IPS-NIHi7 (cell line): ENCODE results near the gene LENEP.

Experiments used
- DNase-seq: peaks from one replicate; pipeline ENCODE4 v3.0.0; 2012; ENCODE audit warnings: mixed read lengths; ENCODE audit errors: extremely low spot score

Gene LENEP

GRCh38 chr1:154960446-154961136 lies 32.8 kb upstream of the LENEP start:
- DNase-seq, result no peak

GRCh38 chr1:154961207-154962155 lies 31.9 kb upstream of the LENEP start, which contains the start of gene PYGO2:
PYGO2 (minus strand) TSS chr1:154961782; CDS start chr1:154961576, 206 bp downstream.
- peak; percentile 80 for DNase-seq

GRCh38 chr1:154962156-154962749 lies 31.1 kb upstream of the LENEP start:
- no peak for DNase-seq

- DNase-seq, result no peak
Observed at GRCh38 chr1:154962795-154963330, 30.5 kb upstream of the LENEP start.

- no peak for DNase-seq
Observed at GRCh38 chr1:154963643-154964042, 29.7 kb upstream of the LENEP start.

GRCh38 chr1:154964359-154964758 lies 29.0 kb upstream of the LENEP start:
- no peak for DNase-seq

GRCh38 chr1:154966111-154966510 lies 27.3 kb upstream of the LENEP start:
- no peak for DNase-seq

- DNase-seq, result no peak
Observed at GRCh38 chr1:154967331-154967950, 25.9 kb upstream of the LENEP start.

- DNase-seq, result no peak
Observed at GRCh38 chr1:154968731-154969130, 24.7 kb upstream of the LENEP start.

- DNase-seq, result no peak
Observed at GRCh38 chr1:154969246-154969645, 24.1 kb upstream of the LENEP start.

GRCh38 chr1:154969860-154970452 lies 23.4 kb upstream of the LENEP start:
- no peak for DNase-seq

- DNase-seq, result peak; percentile 91
Observed at GRCh38 chr1:154970631-154971340, 22.6 kb upstream of the LENEP start, which contains the start of gene SHC1. SHC1 (minus strand) TSS chr1:154970747; CDS start chr1:154970526, 221 bp downstream.

GRCh38 chr1:154971341-154971998 lies 21.9 kb upstream of the LENEP start:
- no peak for DNase-seq

GRCh38 chr1:154972213-154972516 lies 21.2 kb upstream of the LENEP start:
- no peak for DNase-seq

GRCh38 chr1:154972517-154973343 lies 20.7 kb upstream of the LENEP start:
- peak; percentile 69 for DNase-seq

- peak; percentile 65 for DNase-seq
Observed at GRCh38 chr1:154973344-154974101, 19.9 kb upstream of the LENEP start.

GRCh38 chr1:154974102-154974807 lies 19.1 kb upstream of the LENEP start, which contains the start of gene CKS1B:
CKS1B (plus strand) TSS chr1:154974681; CDS start chr1:154974746, 65 bp downstream.
- DNase-seq, result peak; percentile 86
